ENCODE data around the gene SORCS2. TPM values are rescaled to one million over a fixed set of nuclear protein-coding genes. Genes with fewer than 3 reads are reported as not detected.
"Not testable (repeated sequence)": the region's sequence is repeated elsewhere in the genome, so short reads cannot be mapped to it uniquely, and the experiment has no call there.

Gene SORCS2
- total RNA-seq, 2 donors from 2014 or later, result not detected

DNA sequence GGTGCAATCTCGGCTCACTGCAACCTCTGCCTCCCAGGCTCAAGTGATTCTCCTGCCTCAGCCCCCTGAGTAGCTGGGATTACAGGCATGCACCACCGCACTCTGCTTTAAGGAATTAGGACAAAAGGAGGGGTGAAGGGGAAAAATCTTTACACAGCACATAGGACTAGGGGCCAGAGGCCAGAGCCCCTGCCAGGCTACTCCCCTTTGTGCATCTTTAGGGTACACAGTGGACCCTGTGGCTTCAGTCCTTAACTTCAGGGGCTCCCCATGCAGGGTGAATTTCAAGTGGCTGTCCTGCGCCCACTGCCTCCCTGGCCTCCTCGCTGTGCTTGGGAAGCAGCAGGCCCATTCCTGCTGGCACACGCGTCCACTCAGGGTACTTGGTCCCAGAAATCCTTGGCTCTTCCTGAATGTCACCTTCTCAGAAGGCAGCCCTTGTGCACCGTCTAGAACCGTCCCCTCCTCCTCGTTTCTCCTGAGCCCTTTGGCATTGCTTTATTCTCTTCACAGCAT, 381.3 kb downstream of the SORCS2 start:
- Mint-ChIP-seq H3K4me1 (no peaks in the 10 kb centered on the region), H3K27ac (no peak overlapping the region), H3K4me3 (no peak overlapping the region), H3K27me3 (no peaks in the 10 kb centered on the region), H3K36me3 (ENCODE audit: low read depth) (no peaks in the 10 kb centered on the region)
- ATAC-seq, result no peak
- no peak for DNase-seq
- H3K9me3 ChIP-seq (ENCODE audit: control insufficient read depth, low read length, poor library complexity, severe bottlenecking), result peaks cover 2% of the 10 kb centered on the region

DNA sequence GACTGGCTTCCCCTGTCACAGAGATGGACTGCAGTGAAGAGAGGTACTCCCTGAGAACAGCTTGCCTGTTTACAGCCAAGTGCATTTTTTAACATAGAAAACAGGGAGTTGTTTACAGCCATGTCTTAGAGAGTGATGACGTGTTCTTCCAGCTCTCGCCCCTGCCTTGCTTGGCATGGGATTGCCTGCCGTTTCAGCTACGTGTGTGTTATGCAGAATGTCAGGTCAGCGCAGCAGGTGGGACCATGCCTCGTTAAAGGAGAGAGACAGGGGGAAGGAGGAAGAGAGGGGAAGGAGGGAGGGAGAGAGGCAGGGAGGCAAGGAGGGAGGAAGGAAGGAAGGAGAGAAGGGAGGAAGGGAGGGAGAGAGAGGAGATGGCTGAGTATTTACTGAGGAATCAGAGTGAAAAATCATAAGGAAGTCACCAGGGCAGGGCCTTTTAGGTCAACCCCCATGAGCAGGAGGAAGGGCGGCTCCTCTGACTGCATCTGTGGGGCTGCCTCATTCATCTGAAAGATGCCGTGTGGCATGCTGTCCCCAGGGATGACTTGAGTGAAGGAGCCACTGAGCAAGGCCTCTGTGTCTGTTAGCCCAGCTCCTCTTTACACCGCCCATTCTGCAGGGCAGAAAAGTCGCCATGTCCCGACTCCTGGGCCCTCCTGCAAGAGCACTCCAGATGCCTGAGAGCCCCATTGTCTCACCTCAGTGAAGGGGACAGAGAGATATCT, 382.1 kb downstream of the SORCS2 start:
- no peak overlapping the region for H3K27ac Mint-ChIP-seq
- peaks cover 5% of the 10 kb centered on the region for H3K9me3 ChIP-seq (ENCODE audit: control insufficient read depth, low read length, poor library complexity, severe bottlenecking)
- DNase-seq (no peak), ATAC-seq (no peak)
- H3K4me1 Mint-ChIP-seq, result no peaks in the 10 kb centered on the region
- H3K27me3 Mint-ChIP-seq, result no peaks in the 10 kb centered on the region
- H3K4me3 Mint-ChIP-seq, result no peak overlapping the region
- no peaks in the 10 kb centered on the region for H3K36me3 Mint-ChIP-seq (ENCODE audit: low read depth)

DNA sequence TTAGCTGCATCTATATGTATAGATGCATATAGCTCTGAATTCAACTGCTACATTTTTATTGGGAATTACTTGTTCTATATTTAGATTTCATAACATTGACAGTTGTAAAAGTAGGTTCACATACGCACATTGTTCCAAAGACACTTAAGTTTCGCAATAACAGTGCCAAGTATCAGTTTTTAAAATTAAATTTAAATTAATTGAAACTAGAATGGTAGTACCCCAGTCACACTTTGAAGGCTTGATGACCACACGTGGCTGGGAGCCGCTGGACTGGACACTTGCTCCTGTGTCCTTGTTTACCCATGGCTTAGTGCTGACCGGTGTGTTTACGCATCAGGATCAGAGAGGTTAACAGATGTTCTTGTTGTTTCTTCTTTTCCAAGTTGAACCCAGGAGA, 383.1 kb downstream of the SORCS2 start:
- DNase-seq (no peak), ATAC-seq (no peak)
- peaks cover 5% of the 10 kb centered on the region for H3K9me3 ChIP-seq (ENCODE audit: control insufficient read depth, low read length, poor library complexity, severe bottlenecking)
- H3K27me3 Mint-ChIP-seq, result no peaks in the 10 kb centered on the region
- no peak overlapping the region for H3K4me3 Mint-ChIP-seq
- no peaks in the 10 kb centered on the region for H3K4me1 Mint-ChIP-seq
- no peak overlapping the region for H3K27ac Mint-ChIP-seq
- H3K36me3 Mint-ChIP-seq (ENCODE audit: low read depth), result no peaks in the 10 kb centered on the region

DNA sequence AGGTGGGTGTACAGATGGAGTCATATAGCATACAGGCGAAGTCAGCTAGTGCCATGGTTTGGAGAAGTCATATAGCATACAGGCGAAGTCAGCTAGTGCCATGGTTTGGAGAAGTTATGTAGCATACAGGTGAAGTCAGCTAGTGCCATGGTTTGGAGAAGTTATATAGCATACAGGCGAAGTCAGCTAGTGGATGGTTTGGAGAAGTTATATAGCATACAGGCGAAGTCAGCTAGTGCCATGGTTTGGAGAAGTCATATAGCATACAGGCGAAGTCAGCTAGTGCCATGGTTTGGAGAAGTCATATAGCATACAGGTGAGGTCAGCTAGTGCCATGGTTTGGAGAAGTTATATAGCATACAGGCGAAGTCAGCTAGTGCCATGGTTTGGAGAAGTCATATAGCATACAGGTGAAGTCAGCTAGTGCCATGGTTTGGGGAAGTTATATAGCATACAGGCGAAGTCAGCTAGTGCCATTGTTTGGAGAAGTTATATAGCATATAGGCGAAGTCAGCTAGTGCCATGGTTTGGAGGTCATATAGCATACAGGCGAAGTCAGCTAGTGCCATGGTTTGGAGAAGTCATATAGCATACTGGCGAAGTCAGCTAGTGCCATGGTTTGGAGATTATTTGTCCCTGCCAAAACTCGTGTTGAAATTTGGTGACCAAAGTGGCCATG, 385.2 kb downstream of the SORCS2 start:
- not testable (repeated sequence) for H3K4me3 Mint-ChIP-seq

GRCh38 chr4:7581477-7581876, 389.1 kb downstream of the SORCS2 start:
- H3K36me3 Mint-ChIP-seq (ENCODE audit: low read depth), result no peaks in the 10 kb centered on the region
- H3K4me3 Mint-ChIP-seq, result no peak overlapping the region
- H3K27ac Mint-ChIP-seq, result no peak overlapping the region
- H3K9me3 ChIP-seq (ENCODE audit: control insufficient read depth, low read length, poor library complexity, severe bottlenecking), result peaks cover 5% of the 10 kb centered on the region
- no peaks in the 10 kb centered on the region for H3K27me3 Mint-ChIP-seq
- ATAC-seq (no peak), DNase-seq (no peak)
- H3K4me1 Mint-ChIP-seq, result no peaks in the 10 kb centered on the region

More for the DNA sequence above, 385.2 kb downstream of the SORCS2 start:
- H3K4me1 Mint-ChIP-seq; H3K9me3 ChIP-seq (ENCODE audit: control insufficient read depth, low read length, poor library complexity, severe bottlenecking); H3K27ac Mint-ChIP-seq; H3K36me3 Mint-ChIP-seq (ENCODE audit: low read depth); DNase-seq; ATAC-seq; H3K27me3 Mint-ChIP-seq: not testable (repeated sequence)

- ATAC-seq, result no peak
- H3K27ac Mint-ChIP-seq, result no peak overlapping the region
- H3K4me3 Mint-ChIP-seq, result no peak overlapping the region
- no peaks in the 10 kb centered on the region for H3K36me3 Mint-ChIP-seq (ENCODE audit: low read depth)
- DNase-seq, result no peak
- H3K9me3 ChIP-seq (ENCODE audit: control insufficient read depth, low read length, poor library complexity, severe bottlenecking), result peaks cover 5% of the 10 kb centered on the region
- no peaks in the 10 kb centered on the region for H3K4me1 Mint-ChIP-seq
- no peaks in the 10 kb centered on the region for H3K27me3 Mint-ChIP-seq
Observed at GRCh38 chr4:7582313-7583097, 390.2 kb downstream of the SORCS2 start.

- Mint-ChIP-seq H3K27me3 (no peaks in the 10 kb centered on the region), H3K27ac (no peak overlapping the region), H3K36me3 (ENCODE audit: low read depth) (no peaks in the 10 kb centered on the region), H3K4me3 (no peak overlapping the region), H3K4me1 (no peaks in the 10 kb centered on the region)
- no peaks in the 10 kb centered on the region for H3K9me3 ChIP-seq (ENCODE audit: control insufficient read depth, low read length, poor library complexity, severe bottlenecking)
- no peak for DNase-seq
- no peak for ATAC-seq
Observed at GRCh38 chr4:7584098-7584497, 391.8 kb downstream of the SORCS2 start.

DNA sequence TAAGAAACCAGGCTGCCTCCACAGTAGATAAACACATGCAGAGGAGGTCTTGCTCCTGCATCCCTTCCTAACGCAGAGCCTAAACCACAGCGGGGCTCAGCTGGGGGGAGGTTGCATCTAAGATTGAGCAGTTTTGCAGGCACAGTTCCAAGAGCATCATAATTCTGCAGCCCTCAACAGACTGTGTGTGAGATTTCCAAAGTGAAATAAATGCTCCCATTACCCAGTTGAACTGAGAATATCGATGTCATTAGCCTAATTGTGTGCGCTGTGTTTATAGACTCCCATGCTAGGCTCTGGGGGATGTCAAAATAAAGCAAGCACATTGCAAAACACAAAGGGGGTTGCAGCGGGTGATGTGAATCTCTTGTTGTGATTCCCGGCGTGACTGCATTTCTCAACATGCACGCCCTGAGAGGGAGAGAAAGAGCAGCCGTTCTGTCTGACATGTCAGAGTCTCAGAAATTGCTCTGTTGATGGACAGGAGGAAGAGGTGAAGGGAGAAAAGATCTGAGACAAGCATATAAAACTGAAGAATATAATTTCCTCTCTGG, 392.3 kb downstream of the SORCS2 start:
- Mint-ChIP-seq H3K36me3 (ENCODE audit: low read depth) (no peaks in the 10 kb centered on the region), H3K4me3 (no peak overlapping the region), H3K4me1 (no peaks in the 10 kb centered on the region), H3K27me3 (peaks cover 4% of the 10 kb centered on the region), H3K27ac (no peak overlapping the region)
- H3K9me3 ChIP-seq (ENCODE audit: control insufficient read depth, low read length, poor library complexity, severe bottlenecking), result no peaks in the 10 kb centered on the region
- DNase-seq, result no peak
- ATAC-seq, result no peak

DNA sequence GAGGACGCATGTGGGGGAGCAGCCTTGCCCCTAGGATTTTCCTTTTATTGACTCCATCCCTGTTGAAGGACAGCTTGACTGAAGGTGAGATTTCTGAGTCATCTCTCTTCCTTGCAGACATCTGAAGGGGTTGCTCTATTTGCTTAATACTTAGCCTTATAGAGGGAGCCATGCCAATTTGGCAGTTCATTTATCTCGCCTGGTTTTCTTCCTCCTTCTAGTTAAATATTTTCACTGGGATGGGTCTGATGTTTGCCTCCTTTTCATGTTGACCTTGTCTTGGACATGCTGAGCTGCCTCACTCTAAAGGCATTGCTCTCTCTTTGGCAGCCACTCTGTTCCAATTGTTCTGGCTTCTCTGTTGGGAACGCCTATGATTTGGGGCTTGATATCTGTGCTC, 393.4 kb downstream of the SORCS2 start:
- H3K9me3 ChIP-seq (ENCODE audit: control insufficient read depth, low read length, poor library complexity, severe bottlenecking), result no peaks in the 10 kb centered on the region
- H3K4me1 Mint-ChIP-seq, result no peaks in the 10 kb centered on the region
- H3K27ac Mint-ChIP-seq, result no peak overlapping the region
- ATAC-seq (no peak), DNase-seq (no peak)
- H3K4me3 Mint-ChIP-seq, result no peak overlapping the region
- peaks cover 15% of the 10 kb centered on the region for H3K27me3 Mint-ChIP-seq
- no peaks in the 10 kb centered on the region for H3K36me3 Mint-ChIP-seq (ENCODE audit: low read depth)

DNA sequence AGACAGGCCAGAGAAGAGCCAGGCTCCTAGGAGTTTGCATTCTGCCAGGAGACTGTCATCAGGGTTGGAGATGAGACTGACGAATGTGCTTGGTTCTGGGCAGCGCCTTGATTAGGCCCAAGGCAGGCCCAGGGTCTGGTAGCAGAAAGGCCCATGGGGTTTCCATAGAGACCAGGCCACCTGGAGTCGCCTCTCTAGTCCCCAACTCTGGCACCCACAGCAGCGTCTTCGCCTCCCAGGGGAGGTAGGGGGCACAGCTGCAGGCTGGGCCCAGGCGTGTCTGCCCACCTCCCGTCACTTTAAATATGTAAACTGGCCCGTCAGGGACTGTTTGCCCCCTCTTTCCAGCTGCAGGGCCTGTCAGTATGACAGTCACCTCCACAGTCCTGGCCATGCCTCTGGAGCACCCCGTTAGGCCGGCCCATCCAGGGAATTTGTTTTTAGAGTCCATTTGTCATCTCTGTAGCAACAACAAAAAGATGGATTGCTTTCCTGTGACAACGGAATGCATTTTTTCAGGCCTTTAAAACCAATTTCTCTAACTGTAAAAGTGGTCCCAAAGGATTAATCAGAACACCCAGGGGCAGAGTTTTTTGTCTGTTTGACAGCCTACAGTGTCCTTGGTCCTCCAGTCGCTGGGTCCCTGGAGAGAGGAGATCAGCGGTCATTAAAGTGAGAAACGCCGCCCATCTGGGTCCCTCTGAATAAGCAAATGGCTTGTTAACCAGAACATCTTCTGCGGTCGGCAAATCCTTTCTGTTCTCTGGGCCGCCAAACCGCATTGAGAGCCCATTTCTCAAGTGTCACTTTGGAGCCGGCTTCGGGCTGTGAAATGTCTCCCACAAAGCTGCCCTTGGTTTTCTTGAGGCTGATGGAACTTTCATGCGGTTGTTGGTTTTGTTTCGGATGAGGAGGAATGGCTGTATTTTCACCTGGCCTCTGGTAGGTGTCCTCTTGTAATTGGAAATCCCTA, 395.4 kb downstream of the SORCS2 start:
- H3K9me3 ChIP-seq (ENCODE audit: control insufficient read depth, low read length, poor library complexity, severe bottlenecking), result no peaks in the 10 kb centered on the region
- no peak for DNase-seq
- ATAC-seq, result no peak
- no peaks in the 10 kb centered on the region for H3K36me3 Mint-ChIP-seq (ENCODE audit: low read depth)
- no peak overlapping the region for H3K4me3 Mint-ChIP-seq
- H3K4me1 Mint-ChIP-seq, result no peaks in the 10 kb centered on the region
- peaks cover 20% of the 10 kb centered on the region for H3K27me3 Mint-ChIP-seq
- H3K27ac Mint-ChIP-seq, result no peak overlapping the region

DNA sequence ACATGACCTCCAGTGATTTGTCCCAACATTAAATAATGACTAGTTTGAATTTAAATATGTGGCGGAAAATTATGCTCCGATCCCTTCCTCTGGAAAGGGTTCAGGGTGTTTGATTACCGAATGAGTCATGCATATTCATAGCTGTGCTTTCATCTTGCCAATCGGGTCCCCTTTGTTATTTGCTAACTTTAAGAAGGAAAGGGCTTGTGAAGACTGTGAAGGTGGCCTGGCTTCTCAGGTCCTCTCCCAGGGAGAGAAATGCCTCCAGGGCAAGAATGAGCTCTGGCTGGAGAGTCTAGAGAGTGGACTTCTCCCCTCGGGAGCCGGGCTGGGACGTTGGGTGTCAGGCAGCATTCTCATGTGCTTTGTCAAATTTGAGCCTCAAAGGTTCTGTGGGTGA, 397.9 kb downstream of the SORCS2 start:
- DNase-seq (no peak), ATAC-seq (no peak)
- Mint-ChIP-seq H3K27ac (no peak overlapping the region), H3K4me1 (no peaks in the 10 kb centered on the region), H3K36me3 (ENCODE audit: low read depth) (no peaks in the 10 kb centered on the region), H3K4me3 (no peak overlapping the region), H3K27me3 (peaks cover 28% of the 10 kb centered on the region)
- no peaks in the 10 kb centered on the region for H3K9me3 ChIP-seq (ENCODE audit: control insufficient read depth, low read length, poor library complexity, severe bottlenecking)

- no peak overlapping the region for H3K4me3 Mint-ChIP-seq
- H3K9me3 ChIP-seq (ENCODE audit: control insufficient read depth, low read length, poor library complexity, severe bottlenecking), result no peaks in the 10 kb centered on the region
- no peak overlapping the region for H3K27ac Mint-ChIP-seq
- ATAC-seq (no peak), DNase-seq (no peak)
- H3K4me1 Mint-ChIP-seq, result no peaks in the 10 kb centered on the region
- peaks cover 35% of the 10 kb centered on the region for H3K27me3 Mint-ChIP-seq
- H3K36me3 Mint-ChIP-seq (ENCODE audit: low read depth), result no peaks in the 10 kb centered on the region
Observed at GRCh38 chr4:7590899-7591298, 398.6 kb downstream of the SORCS2 start.

Measured in T-helper 17 cell (primary cell).